Hematopoietic multipotent progenitor cell treated with erythropoietin and hydrocortisone succinate and interleukin-3 and kit ligand, for 6 days (in vitro differentiated cells): ENCODE data around the gene GABRG3.
A peak's percentile ranks its signal among the peaks of the same experiment; 100 is the strongest.

ENCODE experiments used
- DNase-seq: peaks from one replicate; pipeline ENCODE4 v3.0.0-alpha.2; 2015

The GABRG3 gene

DNA sequence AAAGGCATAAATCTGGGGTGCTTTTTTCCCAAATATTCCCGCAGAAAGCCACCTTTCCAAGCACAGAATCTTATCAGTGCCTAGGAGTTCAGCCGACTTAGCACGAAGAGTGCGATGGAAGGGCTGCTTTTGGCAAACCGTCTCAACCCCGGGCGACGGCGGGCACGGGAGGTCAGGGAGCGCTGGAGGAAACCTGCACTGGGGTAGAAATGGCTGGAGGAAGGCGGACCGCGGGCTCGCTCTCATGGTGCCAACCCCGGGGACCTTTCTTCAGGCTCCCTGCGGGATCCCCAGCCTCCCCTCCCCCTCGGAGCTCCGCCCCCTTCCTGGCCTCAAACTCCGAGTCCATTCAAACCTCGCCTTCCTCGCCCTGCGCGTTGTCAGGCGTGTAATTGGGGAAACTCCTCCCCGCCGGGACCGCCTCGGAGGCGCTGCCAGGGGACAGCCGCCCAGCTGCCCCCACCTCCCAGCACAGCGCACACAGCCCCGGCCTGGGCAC, at the start of gene GABRG3:
TSS of gene GABRG3 (plus strand) at position 470 of the 499 bp plus-strand sequence.
- DNase-seq = no peak

DNA sequence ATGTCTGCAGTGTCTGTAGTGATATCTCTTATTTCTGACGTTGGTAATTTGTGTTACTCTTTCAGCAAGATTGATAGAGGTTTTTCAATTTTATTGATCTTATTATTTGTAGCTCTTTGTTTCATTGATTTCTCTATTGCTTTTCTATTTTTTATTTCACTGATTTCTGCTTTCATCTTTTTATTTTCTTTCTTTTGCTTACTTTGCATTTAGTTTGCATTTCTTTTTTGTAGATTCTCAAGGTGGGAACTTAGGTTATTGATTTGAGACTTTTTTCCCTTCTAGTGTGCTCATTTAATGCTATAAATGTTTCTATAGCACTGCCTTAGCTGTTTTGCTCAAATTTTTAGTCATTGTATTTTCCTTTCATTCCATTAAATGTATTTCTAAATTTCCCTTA, 49.5 kb upstream of the GABRG3 start:
- DNase-seq = no peak

GRCh38 chr15:26926081-26926480, 44.9 kb upstream of the GABRG3 start:
- no peak for DNase-seq

DNA sequence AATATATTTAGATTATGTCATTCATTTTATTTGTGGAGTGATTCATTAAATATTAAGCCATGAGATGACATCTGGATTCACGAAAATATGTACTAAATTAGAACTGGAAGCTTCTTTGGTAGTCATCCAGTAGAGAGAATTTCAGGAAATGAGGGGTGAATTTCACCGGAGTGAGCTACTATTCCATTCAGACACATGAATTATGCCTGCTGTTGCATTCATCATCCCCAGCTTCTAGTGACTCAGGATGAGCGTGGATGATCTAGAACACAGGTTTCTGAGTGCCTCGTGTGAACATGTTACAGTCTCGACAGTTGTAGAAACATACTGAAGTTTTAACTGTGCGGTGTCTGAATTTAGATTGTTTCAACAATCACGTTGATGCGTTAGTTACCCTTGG, 42.9 kb upstream of the GABRG3 start:
- no peak for DNase-seq

- DNase-seq = no peak
Measured at GRCh38 chr15:26929588-26929987, 41.4 kb upstream of the GABRG3 start.

DNA sequence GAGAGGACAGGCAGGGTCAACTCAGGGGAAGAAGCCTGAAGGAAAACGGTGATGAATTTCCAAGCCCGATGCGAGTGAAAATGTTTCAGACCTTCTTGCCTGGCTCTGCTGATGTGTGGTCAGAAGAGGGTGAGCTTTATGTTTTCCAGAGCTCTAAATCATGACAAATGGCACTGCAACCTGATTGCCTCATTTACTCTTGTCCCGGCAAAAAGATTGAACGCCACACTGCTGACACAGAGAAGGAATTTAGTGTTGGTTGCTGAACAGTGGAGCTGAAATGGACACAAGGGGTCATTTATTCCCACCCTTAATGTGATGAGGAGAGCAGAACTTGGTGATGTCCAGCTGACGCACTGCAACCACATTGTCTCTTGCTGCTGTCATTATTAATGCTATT, 36.1 kb upstream of the GABRG3 start:
- no peak for DNase-seq

GRCh38 chr15:26935322-26935721, 35.7 kb upstream of the GABRG3 start:
- DNase-seq = no peak

DNA sequence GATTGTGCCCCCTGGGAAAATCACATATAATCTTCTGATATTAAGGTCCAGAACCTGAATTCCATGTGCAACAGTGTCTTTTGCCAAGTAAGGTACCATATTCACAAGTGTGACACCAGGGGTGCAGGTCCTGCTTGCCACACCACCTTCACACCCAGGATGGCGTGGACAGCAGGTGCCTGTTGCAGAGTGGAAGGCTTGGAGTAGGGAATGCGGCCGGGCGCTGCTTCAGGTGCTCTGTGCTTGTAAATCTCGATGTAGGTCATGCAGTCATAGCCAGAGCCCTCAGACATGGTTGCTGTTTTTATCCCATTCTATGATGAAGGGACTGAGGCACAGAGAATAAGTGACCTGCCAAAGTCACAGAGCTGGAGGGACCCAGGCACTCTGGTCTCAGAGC, 34.5 kb upstream of the GABRG3 start:
- no peak for DNase-seq

- DNase-seq = no peak
Measured at GRCh38 chr15:26937134-26937533, 33.8 kb upstream of the GABRG3 start.

- no peak for DNase-seq
Measured at GRCh38 chr15:26939398-26939797, 31.6 kb upstream of the GABRG3 start.

GRCh38 chr15:26941489-26941888, 29.5 kb upstream of the GABRG3 start:
- no peak for DNase-seq

- DNase-seq = no peak
Measured at GRCh38 chr15:26943866-26944265, 27.1 kb upstream of the GABRG3 start.

GRCh38 chr15:26945046-26945445, 25.9 kb upstream of the GABRG3 start:
- DNase-seq = no peak

- DNase-seq = no peak
Measured at GRCh38 chr15:26950001-26950400, 21.0 kb upstream of the GABRG3 start.

GRCh38 chr15:26954403-26954802, 16.6 kb upstream of the GABRG3 start:
- no peak for DNase-seq

- DNase-seq = no peak
Measured at GRCh38 chr15:26967719-26968269, 3.2 kb upstream of the GABRG3 start.

- no peak for DNase-seq
Measured at GRCh38 chr15:26968806-26969205, 2.2 kb upstream of the GABRG3 start.

DNA sequence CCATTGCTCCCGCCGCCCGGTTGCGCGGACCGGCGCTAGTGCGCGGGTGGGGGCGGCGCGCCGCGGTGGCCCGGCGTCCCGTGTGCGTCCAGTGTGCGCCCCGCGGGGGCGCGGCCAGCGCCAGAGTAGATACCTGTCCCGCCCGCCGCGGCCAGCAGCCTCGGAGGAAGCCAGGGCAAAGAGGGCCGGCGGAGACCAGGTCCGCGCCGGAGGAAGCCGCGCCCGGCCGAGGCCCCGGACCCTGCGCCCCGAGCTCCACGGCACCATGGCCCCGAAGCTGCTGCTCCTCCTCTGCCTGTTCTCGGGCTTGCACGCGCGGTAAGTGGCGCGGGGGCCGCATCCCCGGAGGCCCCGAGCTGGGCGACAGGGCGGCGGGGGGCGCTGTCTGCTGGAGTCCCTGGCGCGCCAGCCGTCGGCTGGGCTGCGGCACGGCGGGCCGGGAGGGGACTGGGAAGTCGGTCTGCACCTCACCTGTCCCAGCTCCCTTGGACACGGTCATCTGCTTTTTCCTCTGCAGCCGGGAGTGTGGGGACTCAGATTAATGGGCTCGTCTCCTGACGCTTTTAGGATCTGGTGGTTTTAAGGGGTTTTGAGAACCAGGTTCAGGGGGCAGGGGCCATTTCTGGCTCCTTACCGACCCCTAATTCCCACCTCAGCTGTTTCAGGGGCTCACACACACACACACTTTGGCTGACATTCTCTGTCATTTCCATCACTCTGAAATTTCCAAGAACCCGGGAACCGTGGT, 464 bp downstream of the GABRG3 start:
- no peak for DNase-seq

- no peak for DNase-seq
Measured at GRCh38 chr15:26972636-26973035, 1.7 kb downstream of the GABRG3 start.

- DNase-seq = peak; percentile 54
Measured at GRCh38 chr15:26974120-26974780, 3.3 kb downstream of the GABRG3 start.

DNA sequence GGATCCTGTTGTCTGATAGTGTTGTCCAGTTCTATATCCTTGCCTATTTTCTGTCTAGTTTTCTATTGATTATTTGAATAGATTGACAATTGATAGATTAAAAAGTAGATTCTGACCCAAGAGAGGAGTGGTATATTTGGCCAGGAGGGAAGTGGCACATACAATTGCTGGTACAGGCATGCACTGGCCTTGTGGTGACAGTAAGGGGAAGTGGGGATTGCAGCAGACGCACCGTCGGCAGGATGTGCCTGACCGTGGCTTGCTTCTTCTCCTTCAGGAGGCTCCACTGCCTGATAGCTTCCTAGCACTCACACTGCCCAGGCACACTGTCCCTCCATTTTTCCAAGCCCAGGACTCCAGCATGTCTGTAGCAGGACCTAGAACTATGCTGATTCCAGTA, 10.5 kb downstream of the GABRG3 start:
- DNase-seq = peak; percentile 5

DNA sequence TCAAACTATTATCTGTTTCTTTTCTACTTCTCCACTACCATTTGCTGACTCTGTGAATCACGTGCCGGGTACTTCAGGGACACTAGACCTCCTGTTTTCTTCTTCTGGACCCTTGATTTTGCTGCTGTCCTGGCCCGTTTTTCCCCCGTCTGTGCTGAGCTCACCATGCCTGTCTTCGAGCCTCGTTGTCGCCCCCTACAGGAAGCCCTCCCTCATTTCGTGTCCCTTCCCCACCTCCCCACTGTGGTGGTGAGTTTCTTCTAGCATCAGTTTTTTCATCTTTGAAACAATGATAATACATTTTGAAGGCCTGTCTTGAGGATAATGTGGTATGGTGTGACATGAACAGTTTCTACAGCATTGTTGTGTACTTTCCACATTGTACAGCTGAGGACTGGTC, 12.8 kb downstream of the GABRG3 start:
- peak; percentile 19 for DNase-seq

GRCh38 chr15:26985050-26985449, 14.1 kb downstream of the GABRG3 start:
- DNase-seq = no peak

DNA sequence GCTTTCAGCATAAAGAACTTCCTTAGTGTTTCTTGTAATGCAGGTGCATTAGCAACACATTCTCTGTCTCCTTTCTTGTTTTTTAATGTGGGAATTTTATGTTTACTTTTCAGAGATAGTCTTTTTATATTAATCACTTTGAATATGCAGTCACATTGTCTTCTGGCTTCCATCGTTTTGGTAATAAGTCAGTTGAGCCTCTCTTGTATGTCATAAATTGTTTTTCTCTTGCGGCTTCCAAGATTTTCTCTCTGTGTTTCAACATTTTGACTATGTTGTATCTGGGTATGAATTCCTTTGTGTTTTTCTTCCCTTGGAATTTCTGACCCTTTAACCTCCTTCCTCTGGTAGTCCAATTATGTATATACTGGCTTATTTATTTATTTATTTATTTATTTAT, 25.3 kb downstream of the GABRG3 start:
- no peak for DNase-seq
